ENCODE data around the gene GDA.

Gene GDA

GRCh38 chr9:72202009-72202408 lies 52.8 kb downstream of the GDA start:
- no peak for TF ChIP-seq YY1 (IDR thresholded peaks at IDR 0.05; ENCODE audit: low read depth)
- no peak for TF ChIP-seq USF1 (IDR thresholded peaks at IDR 0.05)
- no peak for TF ChIP-seq EGR1 (IDR thresholded peaks at IDR 0.05)
- TF ChIP-seq TEAD4 (IDR thresholded peaks at IDR 0.05) = no peak
- TF ChIP-seq, protein P1, sequence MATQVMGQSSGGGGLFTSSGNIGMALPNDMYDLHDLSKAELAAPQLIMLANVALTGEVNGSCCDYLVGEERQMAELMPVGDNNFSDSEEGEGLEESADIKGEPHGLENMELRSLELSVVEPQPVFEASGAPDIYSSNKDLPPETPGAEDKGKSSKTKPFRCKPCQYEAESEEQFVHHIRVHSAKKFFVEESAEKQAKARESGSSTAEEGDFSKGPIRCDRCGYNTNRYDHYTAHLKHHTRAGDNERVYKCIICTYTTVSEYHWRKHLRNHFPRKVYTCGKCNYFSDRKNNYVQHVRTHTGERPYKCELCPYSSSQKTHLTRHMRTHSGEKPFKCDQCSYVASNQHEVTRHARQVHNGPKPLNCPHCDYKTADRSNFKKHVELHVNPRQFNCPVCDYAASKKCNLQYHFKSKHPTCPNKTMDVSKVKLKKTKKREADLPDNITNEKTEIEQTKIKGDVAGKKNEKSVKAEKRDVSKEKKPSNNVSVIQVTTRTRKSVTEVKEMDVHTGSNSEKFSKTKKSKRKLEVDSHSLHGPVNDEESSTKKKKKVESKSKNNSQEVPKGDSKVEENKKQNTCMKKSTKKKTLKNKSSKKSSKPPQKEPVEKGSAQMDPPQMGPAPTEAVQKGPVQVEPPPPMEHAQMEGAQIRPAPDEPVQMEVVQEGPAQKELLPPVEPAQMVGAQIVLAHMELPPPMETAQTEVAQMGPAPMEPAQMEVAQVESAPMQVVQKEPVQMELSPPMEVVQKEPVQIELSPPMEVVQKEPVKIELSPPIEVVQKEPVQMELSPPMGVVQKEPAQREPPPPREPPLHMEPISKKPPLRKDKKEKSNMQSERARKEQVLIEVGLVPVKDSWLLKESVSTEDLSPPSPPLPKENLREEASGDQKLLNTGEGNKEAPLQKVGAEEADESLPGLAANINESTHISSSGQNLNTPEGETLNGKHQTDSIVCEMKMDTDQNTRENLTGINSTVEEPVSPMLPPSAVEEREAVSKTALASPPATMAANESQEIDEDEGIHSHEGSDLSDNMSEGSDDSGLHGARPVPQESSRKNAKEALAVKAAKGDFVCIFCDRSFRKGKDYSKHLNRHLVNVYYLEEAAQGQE (IDR thresholded peaks at IDR 0.05; ENCODE audit: low read depth) = no peak
- TF ChIP-seq, protein P2, sequence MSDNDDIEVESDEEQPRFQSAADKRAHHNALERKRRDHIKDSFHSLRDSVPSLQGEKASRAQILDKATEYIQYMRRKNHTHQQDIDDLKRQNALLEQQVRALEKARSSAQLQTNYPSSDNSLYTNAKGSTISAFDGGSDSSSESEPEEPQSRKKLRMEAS (IDR thresholded peaks at IDR 0.05) = no peak
- no peak for TF ChIP-seq FOXM1 (IDR thresholded peaks at IDR 0.05; ENCODE audit: borderline replicate concordance, low read depth)
- no peak for TF ChIP-seq RAD21 (IDR thresholded peaks at IDR 0.05; ENCODE audit: low read depth)
- no peak for TF ChIP-seq CREB1 (IDR thresholded peaks at IDR 0.05; ENCODE audit: low read depth)
- TF ChIP-seq TCF12 (IDR thresholded peaks at IDR 0.05; ENCODE audit: low read depth) = no peak
- TF ChIP-seq TAF1 (IDR thresholded peaks at IDR 0.05; ENCODE audit: low read depth) = no peak
- TF ChIP-seq EP300 (IDR thresholded peaks at IDR 0.05; ENCODE audit: borderline replicate concordance) = no peak

GRCh38 chr9:72203205-72203803 lies 54.1 kb downstream of the GDA start:
- TF ChIP-seq RAD21 (IDR thresholded peaks at IDR 0.05; ENCODE audit: low read depth) = peak; percentile 55
- TF ChIP-seq ZBTB7A (IDR thresholded peaks at IDR 0.05; ENCODE audit: low read depth) = no peak
- TF ChIP-seq USF1 (IDR thresholded peaks at IDR 0.05) = peak; percentile 30; the same call in 1 of the 2 replicates
- TF ChIP-seq, protein P2 (IDR thresholded peaks at IDR 0.05) = peak; percentile 45; the same call in 1 of the 2 replicates

DNA sequence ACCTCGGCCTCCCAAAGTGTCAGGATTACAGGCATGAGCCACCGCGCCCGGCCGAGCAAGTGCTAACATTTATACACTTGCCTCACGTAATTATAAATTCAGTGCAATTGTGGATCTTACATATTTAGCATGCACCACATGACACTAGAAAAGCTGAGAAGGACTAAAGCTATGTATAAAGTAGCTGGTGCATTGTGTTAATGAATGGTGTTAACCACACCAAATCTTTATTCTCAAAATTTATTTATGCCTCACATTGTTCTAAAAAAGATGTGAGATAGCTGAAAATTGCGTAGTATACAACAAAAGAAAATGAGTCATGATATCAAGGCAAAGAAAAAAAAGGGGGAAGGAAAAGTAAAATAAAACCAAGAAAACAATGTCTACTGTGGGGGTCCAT lies 54.8 kb downstream of the GDA start:
- no peak for TF ChIP-seq ZBTB7A (IDR thresholded peaks at IDR 0.05; ENCODE audit: low read depth)
- TF ChIP-seq FOXM1 (IDR thresholded peaks at IDR 0.05; ENCODE audit: borderline replicate concordance, low read depth) = no peak
- TF ChIP-seq CREB1 (IDR thresholded peaks at IDR 0.05; ENCODE audit: low read depth) = no peak
- TF ChIP-seq USF1 (IDR thresholded peaks at IDR 0.05) = no peak
- TF ChIP-seq YY1 (IDR thresholded peaks at IDR 0.05; ENCODE audit: low read depth) = no peak
- TF ChIP-seq TEAD4 (IDR thresholded peaks at IDR 0.05) = no peak
- no peak for TF ChIP-seq EGR1 (IDR thresholded peaks at IDR 0.05)
- TF ChIP-seq TCF12 (IDR thresholded peaks at IDR 0.05; ENCODE audit: low read depth) = no peak
- no peak for TF ChIP-seq RAD21 (IDR thresholded peaks at IDR 0.05; ENCODE audit: low read depth)

DNA sequence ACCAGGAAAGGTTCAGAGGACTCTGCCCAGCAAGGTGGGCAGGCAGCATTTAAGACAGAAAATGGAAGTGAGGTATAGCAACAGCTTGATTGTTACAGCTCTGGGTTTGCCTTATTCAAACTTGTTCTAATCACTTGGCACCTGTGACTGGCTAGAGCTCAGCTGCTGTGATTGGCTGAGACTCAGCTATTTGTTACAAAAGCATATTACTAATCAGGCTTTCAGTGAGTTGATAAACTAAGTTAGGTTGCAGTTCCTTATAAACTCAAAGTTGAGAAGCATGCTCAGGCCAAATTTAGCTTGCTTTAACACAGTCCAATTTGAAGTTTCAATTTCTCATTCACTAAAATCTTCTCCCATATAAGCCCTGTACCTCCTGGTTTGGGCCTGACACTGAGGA lies 56.3 kb downstream of the GDA start:
- TF ChIP-seq, protein P1 (IDR thresholded peaks at IDR 0.05; ENCODE audit: low read depth) = no peak
- TF ChIP-seq CEBPB (IDR thresholded peaks at IDR 0.05) (no peak), USF1 (IDR thresholded peaks at IDR 0.05) (no peak), NFIC (IDR thresholded peaks at IDR 0.05) (no peak), TCF12 (IDR thresholded peaks at IDR 0.05; ENCODE audit: low read depth) (no peak), ZBTB7A (IDR thresholded peaks at IDR 0.05; ENCODE audit: low read depth) (no peak), EGR1 (IDR thresholded peaks at IDR 0.05) (no peak), TAF1 (IDR thresholded peaks at IDR 0.05; ENCODE audit: low read depth) (no peak), TEAD4 (IDR thresholded peaks at IDR 0.05) (no peak), EP300 (IDR thresholded peaks at IDR 0.05; ENCODE audit: borderline replicate concordance) (no peak)

DNA sequence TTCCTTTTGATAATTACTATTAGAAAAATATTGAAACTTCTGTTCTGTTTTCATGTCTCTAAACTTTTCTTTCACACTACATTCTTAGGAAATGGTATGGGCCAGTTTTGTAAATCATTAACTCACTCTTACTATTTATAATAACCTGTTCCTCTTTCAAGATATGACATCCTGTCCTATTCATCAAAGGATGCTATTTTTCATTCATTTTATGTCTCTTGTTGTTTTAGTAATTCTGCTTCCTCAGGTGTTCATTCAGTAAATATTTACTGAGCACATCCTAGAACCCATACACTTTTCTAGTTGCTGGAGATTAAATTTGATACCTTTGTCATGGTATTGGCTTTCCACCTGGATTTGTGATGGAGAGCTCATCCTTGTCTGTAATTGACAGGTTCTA lies 58.0 kb downstream of the GDA start:
- TF ChIP-seq, protein P1 (IDR thresholded peaks at IDR 0.05; ENCODE audit: low read depth) = no peak
- TF ChIP-seq CEBPB (IDR thresholded peaks at IDR 0.05) = no peak
- TF ChIP-seq TCF12 (IDR thresholded peaks at IDR 0.05; ENCODE audit: low read depth) = no peak
- no peak for TF ChIP-seq EGR1 (IDR thresholded peaks at IDR 0.05)
- TF ChIP-seq ZBTB7A (IDR thresholded peaks at IDR 0.05; ENCODE audit: low read depth) = no peak
- TF ChIP-seq FOXM1 (IDR thresholded peaks at IDR 0.05; ENCODE audit: borderline replicate concordance, low read depth) = no peak
- no peak for TF ChIP-seq EP300 (IDR thresholded peaks at IDR 0.05; ENCODE audit: borderline replicate concordance)
- TF ChIP-seq CREB1 (IDR thresholded peaks at IDR 0.05; ENCODE audit: low read depth) = no peak
- TF ChIP-seq NFIC (IDR thresholded peaks at IDR 0.05) = no peak
- TF ChIP-seq TAF1 (IDR thresholded peaks at IDR 0.05; ENCODE audit: low read depth) = no peak
- no peak for TF ChIP-seq TEAD4 (IDR thresholded peaks at IDR 0.05)
- TF ChIP-seq, protein P2 (IDR thresholded peaks at IDR 0.05) = no peak
